ENCODE results near the gene GPC5. TPM values are rescaled to one million over a fixed set of nuclear protein-coding genes. Genes with fewer than 3 reads are reported as not detected.

The GPC5 gene
- total RNA-seq, 2 experiments from 2014 or later, result 0.63 to 0.66 TPM

- Mint-ChIP-seq H3K27ac (no peak overlapping the region), H3K4me3 (no peak overlapping the region), H3K27me3 (no peaks in the 10 kb centered on the region), H3K9me3 (ENCODE audit: low read depth) (no peaks in the 10 kb centered on the region), H3K36me3 (ENCODE audit: low read depth) (no peaks in the 10 kb centered on the region), H3K4me1 (no peaks in the 10 kb centered on the region)
- ChIA-PET CTCF (no interaction called here), POLR2A (no interaction called here)
- intact Hi-C loops (cut with DNase I, micrococcal nuclease), result no loop called here
- DNase-seq, result no peak
- ATAC-seq, result no peak
These were observed 240.9 kb downstream of the GPC5 start for GRCh38 chr13:91639330-91639729.

- H3K4me3 Mint-ChIP-seq, result no peak overlapping the region
- POLR2A ChIA-PET, result no interaction called here
- no peaks in the 10 kb centered on the region for H3K27me3 Mint-ChIP-seq
- ATAC-seq (no peak), DNase-seq (no peak)
- H3K36me3 Mint-ChIP-seq (ENCODE audit: low read depth), result no peaks in the 10 kb centered on the region
- no peak overlapping the region for H3K27ac Mint-ChIP-seq
- CTCF ChIA-PET, result no interaction called here
- H3K9me3 Mint-ChIP-seq (ENCODE audit: low read depth), result no peaks in the 10 kb centered on the region
- no peaks in the 10 kb centered on the region for H3K4me1 Mint-ChIP-seq
- intact Hi-C loops (cut with DNase I, micrococcal nuclease), result no loop called here
These were observed 245.0 kb downstream of the GPC5 start for GRCh38 chr13:91643394-91643793.

GRCh38 chr13:91644806-91645205 is 246.4 kb downstream of the GPC5 start:
- Mint-ChIP-seq H3K27me3 (no peaks in the 10 kb centered on the region), H3K36me3 (ENCODE audit: low read depth) (no peaks in the 10 kb centered on the region), H3K9me3 (ENCODE audit: low read depth) (no peaks in the 10 kb centered on the region), H3K4me1 (no peaks in the 10 kb centered on the region), H3K4me3 (no peak overlapping the region), H3K27ac (no peak overlapping the region)
- no peak for DNase-seq
- intact Hi-C loops (cut with DNase I, micrococcal nuclease), result no loop called here
- CTCF ChIA-PET, result interaction anchor here (0.6 kb wide), 1 partner anchor 257 kb away, joined by 3 read pairs; no protein-coding TSS in a partner anchor
- POLR2A ChIA-PET, result no interaction called here
- no peak for ATAC-seq

- Mint-ChIP-seq H3K9me3 (ENCODE audit: low read depth) (no peaks in the 10 kb centered on the region), H3K27me3 (no peaks in the 10 kb centered on the region), H3K4me3 (no peak overlapping the region), H3K4me1 (no peaks in the 10 kb centered on the region), H3K27ac (no peak overlapping the region), H3K36me3 (ENCODE audit: low read depth) (no peaks in the 10 kb centered on the region)
- peak; percentile 15 for DNase-seq
- POLR2A ChIA-PET, result no interaction called here
- CTCF ChIA-PET, result interaction anchor here (0.6 kb wide), 1 partner anchor 144 kb away, joined by 5 read pairs; no protein-coding TSS in a partner anchor
- no peak for ATAC-seq
- intact Hi-C loops (cut with DNase I, micrococcal nuclease), result no loop called here
These were observed 249.1 kb downstream of the GPC5 start for GRCh38 chr13:91647361-91647990.

GRCh38 chr13:91648012-91648411 is 249.6 kb downstream of the GPC5 start:
- DNase-seq (no peak), ATAC-seq (no peak)
- Mint-ChIP-seq H3K27me3 (no peaks in the 10 kb centered on the region), H3K9me3 (ENCODE audit: low read depth) (no peaks in the 10 kb centered on the region), H3K4me1 (no peaks in the 10 kb centered on the region), H3K4me3 (no peak overlapping the region), H3K36me3 (ENCODE audit: low read depth) (no peaks in the 10 kb centered on the region), H3K27ac (no peak overlapping the region)
- ChIA-PET POLR2A (no interaction called here), CTCF (no interaction called here)
- intact Hi-C loops (cut with DNase I, micrococcal nuclease), result no loop called here

GRCh38 chr13:91649456-91649855 is 251.0 kb downstream of the GPC5 start:
- intact Hi-C loops (cut with DNase I, micrococcal nuclease), result no loop called here
- Mint-ChIP-seq H3K27ac (no peak overlapping the region), H3K4me1 (no peaks in the 10 kb centered on the region), H3K9me3 (ENCODE audit: low read depth) (no peaks in the 10 kb centered on the region), H3K4me3 (no peak overlapping the region), H3K36me3 (ENCODE audit: low read depth) (no peaks in the 10 kb centered on the region), H3K27me3 (no peaks in the 10 kb centered on the region)
- ATAC-seq (no peak), DNase-seq (no peak)
- CTCF ChIA-PET, result no interaction called here
- POLR2A ChIA-PET, result no interaction called here

- POLR2A ChIA-PET, result no interaction called here
- Mint-ChIP-seq H3K4me1 (no peaks in the 10 kb centered on the region), H3K27me3 (no peaks in the 10 kb centered on the region), H3K4me3 (no peak overlapping the region), H3K9me3 (ENCODE audit: low read depth) (no peaks in the 10 kb centered on the region), H3K27ac (no peak overlapping the region), H3K36me3 (ENCODE audit: low read depth) (no peaks in the 10 kb centered on the region)
- no peak for ATAC-seq
- CTCF ChIA-PET, result no interaction called here
- DNase-seq, result no peak
- intact Hi-C loops (cut with DNase I, micrococcal nuclease), result no loop called here
These were observed 254.2 kb downstream of the GPC5 start for GRCh38 chr13:91652404-91653301.

- Mint-ChIP-seq H3K4me3 (no peak overlapping the region), H3K27ac (no peak overlapping the region), H3K27me3 (no peaks in the 10 kb centered on the region), H3K4me1 (no peaks in the 10 kb centered on the region), H3K9me3 (ENCODE audit: low read depth) (no peaks in the 10 kb centered on the region), H3K36me3 (ENCODE audit: low read depth) (no peaks in the 10 kb centered on the region)
- POLR2A ChIA-PET, result no interaction called here
- CTCF ChIA-PET, result no interaction called here
- no peak for ATAC-seq
- intact Hi-C loops (cut with DNase I, micrococcal nuclease), result no loop called here
- DNase-seq, result no peak
These were observed 257.3 kb downstream of the GPC5 start for GRCh38 chr13:91655731-91656130.

GRCh38 chr13:91657283-91657682 is 258.9 kb downstream of the GPC5 start:
- intact Hi-C loops (cut with DNase I, micrococcal nuclease), result no loop called here
- no peaks in the 10 kb centered on the region for H3K9me3 Mint-ChIP-seq (ENCODE audit: low read depth)
- ChIA-PET POLR2A (no interaction called here), CTCF (no interaction called here)
- DNase-seq, result no peak
- no peaks in the 10 kb centered on the region for H3K27me3 Mint-ChIP-seq
- no peaks in the 10 kb centered on the region for H3K36me3 Mint-ChIP-seq (ENCODE audit: low read depth)
- no peak overlapping the region for H3K4me3 Mint-ChIP-seq
- H3K4me1 Mint-ChIP-seq, result no peaks in the 10 kb centered on the region
- no peak for ATAC-seq
- no peak overlapping the region for H3K27ac Mint-ChIP-seq

GRCh38 chr13:91659256-91660075 is 261.0 kb downstream of the GPC5 start:
- ATAC-seq (no peak), DNase-seq (no peak)
- intact Hi-C loops (cut with DNase I, micrococcal nuclease), result no loop called here
- H3K4me3 Mint-ChIP-seq, result no peak overlapping the region
- ChIA-PET POLR2A (no interaction called here), CTCF (no interaction called here)
- H3K36me3 Mint-ChIP-seq (ENCODE audit: low read depth), result no peaks in the 10 kb centered on the region
- H3K9me3 Mint-ChIP-seq (ENCODE audit: low read depth), result no peaks in the 10 kb centered on the region
- no peaks in the 10 kb centered on the region for H3K4me1 Mint-ChIP-seq
- no peak overlapping the region for H3K27ac Mint-ChIP-seq
- no peaks in the 10 kb centered on the region for H3K27me3 Mint-ChIP-seq

- ChIA-PET POLR2A (no interaction called here), CTCF (no interaction called here)
- H3K9me3 Mint-ChIP-seq (ENCODE audit: low read depth), result no peaks in the 10 kb centered on the region
- H3K36me3 Mint-ChIP-seq (ENCODE audit: low read depth), result no peaks in the 10 kb centered on the region
- DNase-seq (no peak), ATAC-seq (no peak)
- H3K4me3 Mint-ChIP-seq, result no peak overlapping the region
- H3K27me3 Mint-ChIP-seq, result no peaks in the 10 kb centered on the region
- no peak overlapping the region for H3K27ac Mint-ChIP-seq
- intact Hi-C loops (cut with DNase I, micrococcal nuclease), result no loop called here
- no peaks in the 10 kb centered on the region for H3K4me1 Mint-ChIP-seq
These were observed 261.6 kb downstream of the GPC5 start for GRCh38 chr13:91660076-91660415.
